HG03097 (cell line): Measurements from ENCODE around the gene IL17RA.
"Not testable (repeated sequence)": the region's sequence is repeated elsewhere in the genome, so short reads cannot be mapped to it uniquely, and the experiment has no call there.

Experiments
- ATAC-seq: cut with Tn5 transposase; IDR thresholded peaks from one replicate; pipeline ENCODE4 v1.9.1; 2021; ENCODE audit not compliant: unreplicated experiment, low FRiP score

The IL17RA gene, protein sequence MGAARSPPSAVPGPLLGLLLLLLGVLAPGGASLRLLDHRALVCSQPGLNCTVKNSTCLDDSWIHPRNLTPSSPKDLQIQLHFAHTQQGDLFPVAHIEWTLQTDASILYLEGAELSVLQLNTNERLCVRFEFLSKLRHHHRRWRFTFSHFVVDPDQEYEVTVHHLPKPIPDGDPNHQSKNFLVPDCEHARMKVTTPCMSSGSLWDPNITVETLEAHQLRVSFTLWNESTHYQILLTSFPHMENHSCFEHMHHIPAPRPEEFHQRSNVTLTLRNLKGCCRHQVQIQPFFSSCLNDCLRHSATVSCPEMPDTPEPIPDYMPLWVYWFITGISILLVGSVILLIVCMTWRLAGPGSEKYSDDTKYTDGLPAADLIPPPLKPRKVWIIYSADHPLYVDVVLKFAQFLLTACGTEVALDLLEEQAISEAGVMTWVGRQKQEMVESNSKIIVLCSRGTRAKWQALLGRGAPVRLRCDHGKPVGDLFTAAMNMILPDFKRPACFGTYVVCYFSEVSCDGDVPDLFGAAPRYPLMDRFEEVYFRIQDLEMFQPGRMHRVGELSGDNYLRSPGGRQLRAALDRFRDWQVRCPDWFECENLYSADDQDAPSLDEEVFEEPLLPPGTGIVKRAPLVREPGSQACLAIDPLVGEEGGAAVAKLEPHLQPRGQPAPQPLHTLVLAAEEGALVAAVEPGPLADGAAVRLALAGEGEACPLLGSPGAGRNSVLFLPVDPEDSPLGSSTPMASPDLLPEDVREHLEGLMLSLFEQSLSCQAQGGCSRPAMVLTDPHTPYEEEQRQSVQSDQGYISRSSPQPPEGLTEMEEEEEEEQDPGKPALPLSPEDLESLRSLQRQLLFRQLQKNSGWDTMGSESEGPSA

DNA sequence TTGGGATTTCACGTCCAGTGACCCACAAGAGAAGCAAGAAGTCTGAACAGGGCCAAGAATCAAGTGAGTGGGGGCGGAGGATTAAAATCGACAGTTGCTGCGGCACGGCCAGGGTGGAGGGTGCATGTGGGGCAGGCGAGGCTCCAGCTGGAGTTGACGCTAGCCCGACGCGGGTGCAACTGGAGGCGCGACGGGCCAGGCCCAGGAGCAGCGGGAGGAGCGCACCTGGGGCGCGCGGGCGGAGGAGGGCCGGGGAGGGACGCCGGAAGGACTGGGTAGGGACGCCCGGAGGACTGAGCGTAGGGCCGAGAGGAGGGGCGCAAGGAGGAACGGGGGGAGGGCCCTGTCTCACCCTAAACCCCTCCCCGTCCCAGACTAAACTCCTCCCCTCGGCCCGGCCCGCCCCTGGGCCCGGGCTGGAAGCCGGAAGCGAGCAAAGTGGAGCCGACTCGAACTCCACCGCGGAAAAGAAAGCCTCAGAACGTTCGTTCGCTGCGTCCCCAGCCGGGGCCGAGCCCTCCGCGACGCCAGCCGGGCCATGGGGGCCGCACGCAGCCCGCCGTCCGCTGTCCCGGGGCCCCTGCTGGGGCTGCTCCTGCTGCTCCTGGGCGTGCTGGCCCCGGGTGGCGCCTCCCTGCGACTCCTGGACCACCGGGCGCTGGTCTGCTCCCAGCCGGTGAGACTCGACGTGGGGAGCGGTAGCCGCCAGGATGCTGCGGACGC lies at the start of gene IL17RA:
IL17RA (plus strand) TSS at position 447 of the 723 bp plus-strand sequence; CDS start at position 539, 92 bp downstream.
- peak; percentile 81 for ATAC-seq

DNA sequence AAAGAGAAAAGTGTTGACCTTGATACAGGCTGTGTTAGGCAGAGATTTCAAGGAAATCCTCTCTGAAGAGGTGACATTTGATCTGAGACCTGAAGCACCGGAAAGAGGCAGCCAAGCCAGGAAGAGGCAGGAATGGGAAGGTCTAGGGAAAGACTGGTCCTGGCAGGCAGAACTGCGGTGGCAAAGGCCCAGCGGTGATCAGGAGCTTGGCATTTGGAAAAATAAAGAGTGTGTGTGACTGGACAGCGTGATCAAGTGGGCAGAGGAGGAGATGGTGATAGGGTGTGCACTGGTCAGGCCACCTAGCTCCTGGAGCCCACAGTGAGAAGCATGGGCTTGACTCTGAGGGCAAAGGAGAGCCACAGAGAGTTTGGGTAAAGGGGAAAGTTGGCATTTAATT lies 49.6 kb upstream of the IL17RA start:
- no peak for ATAC-seq

DNA sequence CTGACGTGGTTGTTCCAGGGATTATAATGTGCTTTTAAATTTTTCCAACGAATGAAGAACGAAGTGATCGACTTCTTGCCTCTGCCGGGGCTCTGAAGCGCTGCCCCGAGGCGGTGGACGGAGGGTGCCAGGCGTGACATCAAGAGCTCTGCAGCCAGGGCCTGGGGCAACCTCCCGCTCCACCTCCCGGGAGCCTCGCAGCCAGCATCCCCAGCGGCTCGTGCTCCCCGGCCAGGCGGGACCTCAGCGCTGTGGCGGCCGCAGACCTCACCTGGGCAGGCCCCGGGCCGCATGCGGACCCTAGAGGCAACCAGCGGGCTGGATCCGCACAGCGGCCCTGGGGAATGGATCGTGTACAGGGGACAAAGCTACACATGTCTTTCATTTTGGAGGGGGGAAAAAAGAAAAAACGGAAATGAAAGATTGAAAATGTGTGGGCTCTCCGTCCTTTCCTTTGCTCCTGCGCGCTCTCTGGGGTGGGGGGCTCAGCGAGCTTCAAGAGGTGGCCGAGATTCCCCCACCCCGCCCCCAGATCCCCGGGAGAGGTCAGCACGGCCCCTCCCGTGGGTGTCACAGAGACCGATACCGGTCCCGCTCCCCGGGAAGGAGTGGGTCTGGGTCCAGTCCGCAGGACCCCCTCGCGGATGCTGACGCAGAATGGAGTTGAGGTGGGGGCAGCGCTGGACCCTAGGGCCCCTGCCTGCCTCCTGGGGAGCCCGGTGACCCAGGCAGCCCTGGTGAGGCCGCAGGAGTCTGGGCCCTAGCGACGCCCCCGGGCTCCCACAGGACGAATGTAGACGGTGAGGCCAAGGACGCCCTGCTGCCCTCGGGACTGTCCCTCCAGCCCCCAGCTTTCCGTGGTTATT lies 48.6 kb upstream of the IL17RA start:
- ATAC-seq, result not testable (repeated sequence)

DNA sequence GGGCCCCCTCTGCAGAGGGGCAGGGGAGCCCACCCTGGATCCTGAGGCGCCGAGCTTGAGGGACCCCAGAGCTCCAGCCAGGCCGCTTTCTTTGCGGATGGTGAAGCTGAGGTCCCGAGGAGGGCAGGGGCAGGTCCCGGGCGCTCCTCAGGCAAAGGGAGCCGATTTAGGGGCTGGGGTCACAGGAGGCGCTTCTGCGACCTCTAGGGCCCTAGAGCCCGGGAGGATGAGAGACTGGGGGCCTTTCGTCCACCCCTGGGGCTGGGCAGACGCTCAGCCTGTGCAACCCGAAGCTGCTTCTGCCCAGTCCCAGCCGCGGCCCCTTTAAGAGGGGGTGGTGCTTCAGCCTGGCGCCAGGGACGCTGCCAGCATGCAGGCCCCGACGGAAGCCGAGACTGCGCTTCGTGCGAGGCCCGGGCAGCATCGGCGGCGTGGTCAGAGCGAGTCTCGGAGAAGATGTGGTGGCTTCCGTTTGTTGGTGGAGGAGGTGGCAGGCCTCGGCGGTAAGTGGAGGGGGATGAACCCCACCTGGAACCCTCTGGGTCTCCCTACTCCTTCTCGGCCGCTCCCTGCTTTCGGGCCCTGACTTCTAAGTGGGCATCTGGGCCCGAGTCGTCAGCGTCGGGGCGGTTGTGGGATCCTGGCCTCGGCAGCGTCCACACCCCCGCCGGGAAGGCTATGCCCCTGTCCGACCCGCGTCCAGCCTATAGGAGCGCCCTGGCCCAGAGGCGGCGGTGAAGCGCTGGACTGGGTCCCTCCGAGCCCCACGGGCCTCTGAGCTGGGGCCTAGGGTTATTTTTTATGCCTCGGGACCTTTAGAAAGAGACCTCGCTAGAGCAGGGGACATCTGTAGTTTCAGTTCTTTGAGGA lies 47.7 kb upstream of the IL17RA start:
- not testable (repeated sequence) for ATAC-seq

DNA sequence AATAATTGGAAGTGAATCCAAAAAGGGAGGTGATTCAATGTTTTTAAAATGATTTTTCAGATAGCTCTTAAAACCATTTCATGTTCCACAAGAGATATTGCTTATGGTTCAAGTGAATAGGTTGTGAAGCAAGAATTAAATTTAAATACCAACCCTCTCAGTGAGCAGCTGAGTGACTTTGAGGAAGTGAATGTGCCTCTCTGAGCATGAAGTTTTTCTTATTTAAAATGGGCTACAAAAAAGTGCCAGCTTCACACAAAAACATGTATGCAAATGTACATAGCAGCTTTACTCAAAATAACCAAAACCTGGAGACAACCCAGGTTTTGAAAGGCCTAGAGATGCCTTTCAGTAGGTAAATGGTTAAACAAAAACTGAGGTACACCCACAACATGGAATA lies 41.3 kb upstream of the IL17RA start:
- ATAC-seq, result no peak

DNA sequence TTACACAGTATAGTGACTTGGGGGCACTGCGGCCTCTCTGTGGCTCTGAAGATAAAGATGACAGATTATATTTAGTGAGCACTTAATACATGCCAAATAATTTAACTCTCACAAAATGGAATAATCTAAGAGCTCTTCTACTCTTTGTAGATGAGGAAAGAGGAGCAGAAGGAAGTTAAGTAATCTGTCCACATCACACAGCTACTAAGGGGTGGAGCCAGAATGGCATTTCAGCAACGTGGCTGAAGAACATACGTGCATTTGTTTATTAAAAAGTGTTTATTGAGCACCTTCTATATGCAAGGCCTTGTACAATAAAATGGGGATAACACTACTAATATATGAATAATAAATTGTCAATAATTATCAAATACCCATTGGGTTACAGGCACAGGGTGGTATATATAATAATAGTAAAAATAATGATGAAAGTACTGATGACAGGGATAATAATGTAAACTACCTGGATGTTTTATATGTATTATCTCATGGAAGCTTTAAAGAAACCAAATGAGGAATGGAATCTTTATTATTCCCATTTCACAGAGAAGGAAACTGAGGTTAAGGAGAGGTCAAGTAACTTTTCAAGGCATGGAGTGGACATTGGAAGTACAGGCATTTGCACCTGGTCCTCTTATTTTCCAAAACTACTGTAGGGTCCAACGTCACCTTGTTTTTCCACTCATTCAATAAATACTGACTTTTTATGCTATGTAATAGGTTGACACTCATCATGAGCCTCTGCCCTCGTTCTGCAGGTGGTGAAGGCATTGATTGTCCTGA lies 38.0 kb upstream of the IL17RA start:
- ATAC-seq, result no peak

DNA sequence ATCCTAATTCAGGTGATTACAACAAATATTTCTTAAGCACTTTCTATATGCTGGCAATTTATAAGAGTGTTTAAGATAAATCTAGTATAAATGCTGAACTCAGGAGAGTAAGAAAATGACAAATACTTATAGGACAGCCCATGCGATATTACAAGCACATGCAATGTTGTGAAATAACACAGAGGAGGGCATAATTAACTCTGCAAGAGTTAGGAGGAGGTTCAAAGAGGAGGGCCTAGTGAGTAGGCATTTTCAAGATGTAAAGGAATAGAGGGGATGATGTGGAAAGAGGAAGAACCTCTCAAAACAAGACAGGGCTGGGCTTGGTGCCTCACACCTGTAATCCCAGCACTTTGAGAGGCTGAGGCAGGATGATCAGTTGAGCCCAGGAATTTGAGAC lies 37.1 kb upstream of the IL17RA start:
- no peak for ATAC-seq

DNA sequence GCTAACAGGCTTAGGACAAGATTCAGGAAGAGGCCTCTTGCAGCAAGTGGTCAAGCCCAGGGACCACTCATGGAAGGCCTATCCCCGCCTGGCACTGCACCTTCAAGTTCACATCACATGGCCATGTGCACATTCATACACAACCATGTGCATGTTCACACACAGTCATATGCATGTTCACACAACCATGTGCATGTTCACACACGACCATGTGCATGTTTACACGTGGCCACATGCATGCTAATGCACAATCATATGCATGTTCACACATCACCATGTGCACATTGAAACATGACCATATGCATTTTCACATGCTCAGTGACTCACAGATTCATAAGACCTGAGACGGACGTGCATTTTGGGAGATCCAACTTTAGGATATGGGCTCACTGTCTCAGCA lies 28.7 kb upstream of the IL17RA start:
- ATAC-seq, result no peak

DNA sequence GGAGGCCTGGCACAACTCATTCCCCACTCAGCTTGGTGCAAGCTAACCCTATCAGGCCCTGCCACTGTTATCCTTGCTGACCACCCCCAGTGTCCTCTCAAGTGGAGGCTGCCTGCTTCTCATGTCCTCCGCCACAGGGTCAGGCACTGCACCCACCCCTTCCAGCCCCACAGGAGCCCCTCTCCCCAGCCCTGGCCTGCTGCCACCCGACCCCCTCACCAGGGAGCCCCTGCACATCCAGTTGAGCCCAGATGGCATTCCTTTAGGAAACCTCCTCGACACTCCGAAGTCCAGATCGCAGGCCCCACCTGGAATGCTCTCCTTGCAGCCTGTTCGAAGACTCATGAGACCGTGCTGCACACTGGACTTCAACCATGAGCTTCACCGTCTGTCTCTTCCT lies 28.0 kb upstream of the IL17RA start:
- ATAC-seq, result no peak

DNA sequence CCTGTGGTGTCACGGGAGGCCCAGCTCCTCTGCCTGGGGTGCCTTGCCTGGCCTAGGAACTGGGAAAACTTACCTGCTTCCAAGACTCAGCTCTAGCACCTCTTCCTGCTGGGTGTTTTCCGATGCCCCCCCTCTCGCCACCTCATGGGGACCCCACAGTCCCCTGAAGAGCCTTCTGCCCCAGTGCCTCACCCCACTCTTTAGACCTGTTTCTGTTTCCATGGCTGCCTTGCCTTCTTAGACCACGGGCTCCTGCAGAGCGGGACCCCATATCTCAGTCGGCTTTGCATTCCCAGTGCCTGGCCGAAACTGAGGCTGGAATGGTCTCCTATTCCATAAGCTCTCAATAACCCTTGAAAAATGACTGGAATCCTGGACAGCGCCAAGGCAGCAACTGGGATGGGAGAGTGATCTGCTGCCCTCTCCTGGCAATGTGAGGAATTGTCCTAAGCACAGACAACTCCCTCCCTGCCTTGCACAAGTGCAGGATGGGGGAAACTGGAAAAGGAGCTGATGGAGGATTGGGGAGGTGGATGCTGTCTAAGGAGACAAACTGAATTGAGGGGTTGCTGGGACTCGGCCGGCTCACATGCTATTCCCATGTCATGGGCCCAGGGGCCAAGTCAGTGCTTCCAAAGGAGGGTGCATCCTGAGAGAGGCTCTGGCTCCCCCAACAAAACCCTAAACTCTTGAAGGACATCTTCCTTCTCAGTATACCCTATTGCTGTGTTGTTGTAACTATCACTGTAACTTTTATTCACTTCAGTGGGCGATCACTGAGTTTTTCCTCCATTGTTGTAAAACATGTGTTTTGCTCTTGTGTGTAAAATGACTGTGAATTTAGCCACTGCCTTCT lies 26.6 kb upstream of the IL17RA start:
- no peak for ATAC-seq

DNA sequence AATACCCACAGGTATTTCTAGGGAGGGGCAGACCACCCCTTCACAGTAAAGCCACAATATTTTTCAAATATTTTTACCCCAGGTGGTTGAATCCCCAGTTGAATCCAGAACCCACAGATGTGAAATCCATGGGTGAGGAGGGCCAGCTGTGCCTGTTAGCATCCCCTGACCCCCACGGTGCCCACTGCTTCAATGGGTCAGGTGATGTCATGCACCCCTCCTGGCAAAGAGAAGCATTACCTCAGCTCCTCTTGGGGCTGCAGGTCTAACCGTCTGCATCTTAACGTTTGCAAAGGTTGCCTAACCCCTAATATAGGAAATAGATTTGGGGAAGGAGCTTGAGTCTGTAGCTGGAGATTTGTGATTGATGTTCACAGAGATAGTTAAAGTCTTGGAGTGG lies 24.7 kb upstream of the IL17RA start:
- ATAC-seq, result no peak

DNA sequence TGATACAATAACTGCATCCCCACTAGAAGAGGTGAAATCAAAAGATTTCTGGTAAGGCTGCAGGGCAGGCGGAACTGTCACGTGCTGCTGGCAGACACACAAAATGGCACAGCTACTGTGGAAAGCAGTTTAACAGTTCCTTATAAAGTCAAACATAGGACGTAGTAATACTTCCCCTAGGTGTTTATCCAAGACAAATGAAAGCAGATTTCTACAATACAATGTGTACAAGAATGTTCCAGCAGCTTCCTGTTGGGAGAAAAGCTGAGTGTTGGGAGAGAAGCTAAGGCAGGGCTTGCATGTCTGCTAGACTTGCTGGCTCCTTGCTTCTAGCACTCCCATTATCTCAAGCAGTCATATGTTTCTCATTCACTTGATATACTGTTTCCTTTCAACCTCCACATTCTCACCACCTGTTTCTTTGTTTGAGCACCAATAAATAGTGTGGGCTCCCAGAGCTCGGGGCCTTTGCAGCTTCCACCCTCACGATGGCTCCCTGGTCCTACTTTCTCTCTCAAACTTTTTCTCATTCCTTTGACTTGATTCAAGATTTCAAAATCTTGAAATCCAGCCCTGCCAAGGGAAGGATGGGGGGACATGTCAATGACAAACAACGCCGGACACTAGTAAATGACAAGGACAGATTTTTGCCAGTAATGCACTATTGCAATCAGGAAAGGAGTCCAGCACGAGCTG lies 21.2 kb upstream of the IL17RA start:
- no peak for ATAC-seq

DNA sequence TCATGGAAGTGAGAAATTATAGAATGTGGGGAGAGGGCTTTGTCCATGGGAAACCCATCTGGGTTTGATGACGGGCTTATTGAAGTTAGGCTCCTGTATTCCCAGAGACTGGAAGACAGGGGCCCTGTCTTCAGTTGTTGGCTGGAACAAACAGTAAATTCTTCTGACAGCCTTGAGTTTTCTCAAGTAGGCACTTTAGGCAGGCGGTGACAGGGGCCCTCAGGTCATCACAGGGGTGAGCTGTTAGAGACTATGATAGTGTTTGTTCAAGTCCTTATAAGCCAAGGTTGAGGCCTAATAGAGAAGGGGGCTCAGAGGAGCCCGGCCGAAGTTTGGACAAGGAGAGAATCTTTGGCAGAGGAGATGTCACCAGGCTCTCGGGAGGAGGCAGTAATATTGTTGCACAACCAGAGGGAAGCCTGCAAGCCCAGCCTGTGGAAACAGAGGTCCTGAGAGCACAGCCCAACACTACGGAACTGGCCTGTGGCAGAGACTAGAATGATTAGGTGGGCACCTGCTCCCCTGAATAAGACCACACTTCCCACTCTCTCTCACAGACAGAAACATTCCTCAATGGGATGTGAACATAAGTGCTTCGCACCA lies 20.2 kb upstream of the IL17RA start:
- no peak for ATAC-seq

DNA sequence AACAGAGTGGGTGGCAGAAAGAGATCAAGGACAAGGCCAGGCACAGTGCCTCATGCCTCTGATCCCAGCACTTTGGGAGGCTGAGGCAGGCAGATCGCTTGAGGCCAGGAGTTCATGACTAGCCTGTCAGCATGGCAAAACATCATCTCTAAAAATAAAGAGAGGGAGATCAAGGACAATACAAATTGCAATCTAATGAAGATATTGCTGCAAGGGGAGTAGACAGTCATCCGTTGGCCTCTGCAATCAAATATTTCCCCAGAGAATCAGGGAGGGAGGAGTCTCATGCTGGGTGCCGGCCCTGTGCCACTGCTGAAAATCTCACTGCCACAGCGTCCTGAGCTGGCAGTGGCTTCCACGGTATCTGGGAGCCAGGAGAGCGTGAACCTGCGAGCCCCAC lies 19.4 kb upstream of the IL17RA start:
- ATAC-seq, result no peak

DNA sequence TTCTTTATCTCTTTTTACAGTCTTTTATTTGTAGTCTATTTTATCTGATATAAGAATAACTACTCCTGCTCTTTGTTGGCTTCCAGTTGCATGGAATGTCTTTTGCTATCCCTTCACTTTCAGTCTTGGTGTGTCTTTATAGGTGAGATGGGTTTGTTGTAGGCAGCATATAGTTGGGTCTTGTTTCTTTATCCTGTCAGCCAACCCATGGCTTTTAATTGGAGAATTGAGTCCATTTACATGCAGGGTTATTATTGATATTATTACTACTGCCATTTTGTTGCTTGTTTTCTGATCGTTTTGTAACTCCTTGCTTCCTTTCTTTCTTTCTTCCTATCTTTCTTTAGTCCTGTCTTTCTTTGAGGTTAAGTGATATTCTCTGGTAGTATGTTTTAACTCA lies 11.9 kb upstream of the IL17RA start:
- no peak for ATAC-seq

DNA sequence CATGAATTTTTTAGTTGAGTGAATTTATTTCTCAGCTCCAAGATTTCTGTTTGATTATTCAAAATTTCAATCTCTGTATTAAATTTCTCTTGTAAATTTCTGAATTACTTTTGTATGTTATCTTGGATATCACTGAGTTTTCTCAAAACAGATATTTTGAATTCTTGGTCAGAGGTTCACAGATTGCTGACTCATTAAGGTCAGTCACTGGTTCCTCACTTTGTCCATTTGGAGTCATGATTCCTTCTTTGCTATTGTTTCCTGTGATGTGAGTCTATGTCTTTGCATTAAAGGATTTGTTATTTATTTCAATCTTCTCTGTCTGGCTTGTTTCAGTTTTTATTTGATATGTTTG lies 10.2 kb upstream of the IL17RA start:
- no peak for ATAC-seq

DNA sequence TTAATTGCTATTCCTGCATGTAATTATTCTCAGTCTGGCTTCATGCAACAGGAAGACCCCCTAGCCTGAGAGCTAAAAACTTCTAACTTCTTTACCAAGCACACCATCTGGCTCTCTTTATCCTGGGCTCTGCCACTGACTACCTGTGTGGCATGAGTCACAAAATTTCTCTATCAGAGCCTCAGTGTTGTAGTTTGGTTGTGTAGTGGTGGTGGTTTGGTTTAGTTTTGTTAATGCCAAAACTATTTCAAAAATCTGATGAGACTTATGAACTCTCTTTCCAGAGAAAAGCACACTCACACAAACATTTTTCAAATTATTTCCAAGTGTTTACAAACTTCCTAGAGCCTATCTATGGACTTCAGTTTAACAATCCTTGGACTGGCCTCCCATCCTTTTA lies 7.5 kb upstream of the IL17RA start:
- no peak for ATAC-seq
